ENCODE data around the gene AGER.

Gene AGER

GRCh38 chr6:32184084-32184640 lies at the start of gene AGER:
AGER (minus strand) TSS chr6:32184253; CDS start chr6:32184222, 31 bp downstream.
- no peak within 1 kb of the TSS for H2AFZ ChIP-seq
- no peak for TF ChIP-seq CTCF (IDR thresholded peaks at IDR 0.05)
- peaks cover 2% of the 10 kb centered on the region for H3K4me1 ChIP-seq
- no peak within 1 kb of the TSS for H3K4me3 ChIP-seq (ENCODE audit: low read depth, low read length)
- H3K79me2 ChIP-seq = no peaks in the 10 kb centered on the region
- H3K27me3 ChIP-seq (ENCODE audit: control insufficient read depth, insufficient read depth, low read length) = no peaks in the 10 kb centered on the region
- no peaks in the 10 kb centered on the region for H3K9me3 ChIP-seq (ENCODE audit: control insufficient read depth, low read length)
- peak within 1 kb of the TSS; percentile 52 for H3K27ac ChIP-seq
- no peak within 1 kb of the TSS for H3K9ac ChIP-seq
- H3K4me2 ChIP-seq (ENCODE audit: low read length) = no peak within 1 kb of the TSS
- H3K36me3 ChIP-seq (ENCODE audit: control insufficient read depth, insufficient read depth, low read length) = no peaks in the 10 kb centered on the region

GRCh38 chr6:32226434-32226833 lies 42.4 kb upstream of the AGER start:
- H3K9ac ChIP-seq = no peak overlapping the region
- H3K36me3 ChIP-seq (ENCODE audit: control insufficient read depth, insufficient read depth, low read length) = no peaks in the 10 kb centered on the region
- H3K27me3 ChIP-seq (ENCODE audit: control insufficient read depth, insufficient read depth, low read length) = no peaks in the 10 kb centered on the region
- no peak overlapping the region for H3K4me3 ChIP-seq (ENCODE audit: low read depth, low read length)
- no peak overlapping the region for H2AFZ ChIP-seq
- no peak for TF ChIP-seq CTCF (IDR thresholded peaks at IDR 0.05)
- H3K4me2 ChIP-seq (ENCODE audit: low read length) = no peak overlapping the region
- H3K27ac ChIP-seq = no peak overlapping the region
- no peaks in the 10 kb centered on the region for H3K9me3 ChIP-seq (ENCODE audit: control insufficient read depth, low read length)
- H3K79me2 ChIP-seq = no peaks in the 10 kb centered on the region
- H3K4me1 ChIP-seq = no peaks in the 10 kb centered on the region

- Histone ChIP-seq H3K79me2 (no peaks in the 10 kb centered on the region), H3K27ac (no peak overlapping the region), H3K4me1 (no peaks in the 10 kb centered on the region), H3K9me3 (ENCODE audit: control insufficient read depth, low read length) (no peaks in the 10 kb centered on the region), H2AFZ (no peak overlapping the region), H3K4me3 (ENCODE audit: low read depth, low read length) (no peak overlapping the region), H3K4me2 (ENCODE audit: low read length) (no peak overlapping the region), H3K9ac (no peak overlapping the region), H3K36me3 (ENCODE audit: control insufficient read depth, insufficient read depth, low read length) (no peaks in the 10 kb centered on the region), H3K27me3 (ENCODE audit: control insufficient read depth, insufficient read depth, low read length) (no peaks in the 10 kb centered on the region)
- TF ChIP-seq CTCF (IDR thresholded peaks at IDR 0.05) = no peak
These were observed 40.6 kb upstream of the AGER start for GRCh38 chr6:32224696-32225095.

GRCh38 chr6:32223258-32224235 lies 39.5 kb upstream of the AGER start, which contains the start of gene NOTCH4:
NOTCH4 (minus strand) TSS chr6:32224067; CDS start chr6:32223928, 139 bp downstream.
- no peaks in the 10 kb centered on the region for H3K27me3 ChIP-seq (ENCODE audit: control insufficient read depth, insufficient read depth, low read length)
- no peaks in the 10 kb centered on the region for H3K36me3 ChIP-seq (ENCODE audit: control insufficient read depth, insufficient read depth, low read length)
- no peaks in the 10 kb centered on the region for H3K9me3 ChIP-seq (ENCODE audit: control insufficient read depth, low read length)
- H3K79me2 ChIP-seq = no peaks in the 10 kb centered on the region
- peak within 1 kb of the TSS; percentile 25 for H3K4me3 ChIP-seq (ENCODE audit: low read depth, low read length)
- no peak within 1 kb of the TSS for H3K9ac ChIP-seq
- peak within 1 kb of the TSS; percentile 54 for H3K27ac ChIP-seq
- H2AFZ ChIP-seq = no peak within 1 kb of the TSS
- no peaks in the 10 kb centered on the region for H3K4me1 ChIP-seq
- peak within 1 kb of the TSS; percentile 35 for H3K4me2 ChIP-seq (ENCODE audit: low read length)
- no peak for TF ChIP-seq CTCF (IDR thresholded peaks at IDR 0.05)

Measured in parathyroid adenoma (tissue), 2 donors.